PC-3 (cell line): Measurements from ENCODE around the gene PITX3.

Source experiments
- CTCF ChIP-seq: fragments of 300-600 bp; sonication (generic); conservative IDR thresholded peaks from 2 replicates; pipeline ENCODE4 v1.5.1; 2017; ENCODE audit warnings: antibody characterized with exemption, low read depth, mild to moderate bottlenecking, low read length
- EZH2 ChIP-seq: fragments of 300-600 bp; sonication (generic); IDR thresholded peaks from one replicate; pipeline ENCODE4 v1.6.1; 2017; ENCODE audit warnings: antibody characterized with exemption, mild to moderate bottlenecking, low read length; ENCODE audit not compliant: unreplicated experiment

- no peak for TF ChIP-seq CTCF
- TF ChIP-seq EZH2: no peak
These were observed 39.2 kb upstream of the PITX3 start for GRCh38 chr10:102280397-102281101.
